DOHH2 (cell line): Measurements from ENCODE around the gene C10orf62.

Experiments
- EZH2phosphoT487 ChIP-seq: fragments of 200-600 bp; sonication (generic); IDR thresholded peaks from 2 replicates; pipeline ENCODE4 v1.6.1; 2017; ENCODE audit warnings: borderline replicate concordance, mild to moderate bottlenecking, antibody characterized with exemption, low read length, moderate library complexity, mixed read lengths
- TF ChIP-seq, protein P1 (sequence below): fragments of 200-600 bp; sonication (generic); IDR thresholded peaks from one replicate; pipeline ENCODE4 v1.5.1; 2014; ENCODE audit warnings: antibody characterized with exemption, mild to moderate bottlenecking, low read depth, low read length; ENCODE audit not compliant: poor library complexity, severe bottlenecking

DNA sequence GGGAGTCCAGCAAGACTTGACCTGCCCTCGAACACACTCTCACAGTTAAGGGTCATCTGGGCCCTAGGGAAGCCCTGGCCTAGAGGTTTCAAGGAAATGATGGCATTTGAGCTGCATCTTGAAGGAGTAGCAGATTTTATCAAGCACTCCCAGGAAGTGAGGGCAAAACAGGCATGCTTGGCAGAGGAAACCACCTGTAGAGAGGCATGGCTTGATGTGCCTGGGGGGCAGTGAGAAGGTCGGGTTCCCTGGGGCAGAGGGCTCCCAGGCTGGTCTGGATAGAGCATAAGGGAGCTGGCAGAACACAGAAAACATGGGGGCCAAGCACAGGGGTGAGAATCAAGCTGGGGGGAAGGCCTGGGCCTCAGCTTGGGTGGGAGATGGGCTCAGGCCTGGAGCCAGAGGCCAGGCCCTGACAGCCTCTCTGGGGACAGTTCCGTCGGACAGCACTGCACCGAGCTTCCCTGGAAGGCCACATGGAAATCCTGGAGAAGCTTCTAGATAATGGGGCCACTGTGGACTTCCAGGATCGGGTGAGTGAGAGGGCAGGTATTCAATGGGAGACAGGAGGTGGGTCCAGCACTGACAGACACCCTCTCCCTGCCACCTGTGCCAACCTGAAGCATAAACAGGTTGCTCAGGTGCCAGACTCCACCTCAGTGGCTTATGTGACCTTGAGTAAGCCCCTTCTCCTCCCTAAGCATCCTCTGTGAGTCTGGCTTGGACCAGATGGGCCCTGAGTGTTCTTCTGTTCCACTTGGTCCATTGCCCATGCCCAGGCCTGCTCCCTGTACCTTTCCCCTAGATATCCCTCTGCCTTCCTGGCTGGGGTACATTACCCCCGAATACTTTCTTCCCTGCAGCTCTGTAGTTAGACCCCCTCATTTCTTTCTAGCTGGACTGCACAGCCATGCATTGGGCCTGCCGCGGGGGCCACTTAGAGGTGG, 8.8 kb upstream of the C10orf62 start:
- TF ChIP-seq, protein P1, sequence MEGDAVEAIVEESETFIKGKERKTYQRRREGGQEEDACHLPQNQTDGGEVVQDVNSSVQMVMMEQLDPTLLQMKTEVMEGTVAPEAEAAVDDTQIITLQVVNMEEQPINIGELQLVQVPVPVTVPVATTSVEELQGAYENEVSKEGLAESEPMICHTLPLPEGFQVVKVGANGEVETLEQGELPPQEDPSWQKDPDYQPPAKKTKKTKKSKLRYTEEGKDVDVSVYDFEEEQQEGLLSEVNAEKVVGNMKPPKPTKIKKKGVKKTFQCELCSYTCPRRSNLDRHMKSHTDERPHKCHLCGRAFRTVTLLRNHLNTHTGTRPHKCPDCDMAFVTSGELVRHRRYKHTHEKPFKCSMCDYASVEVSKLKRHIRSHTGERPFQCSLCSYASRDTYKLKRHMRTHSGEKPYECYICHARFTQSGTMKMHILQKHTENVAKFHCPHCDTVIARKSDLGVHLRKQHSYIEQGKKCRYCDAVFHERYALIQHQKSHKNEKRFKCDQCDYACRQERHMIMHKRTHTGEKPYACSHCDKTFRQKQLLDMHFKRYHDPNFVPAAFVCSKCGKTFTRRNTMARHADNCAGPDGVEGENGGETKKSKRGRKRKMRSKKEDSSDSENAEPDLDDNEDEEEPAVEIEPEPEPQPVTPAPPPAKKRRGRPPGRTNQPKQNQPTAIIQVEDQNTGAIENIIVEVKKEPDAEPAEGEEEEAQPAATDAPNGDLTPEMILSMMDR = no peak
- TF ChIP-seq EZH2phosphoT487 = no peak
